Uterus (tissue), 4 donors: Measurements from ENCODE around the gene NOTO. TPM values are rescaled to one million over a fixed set of nuclear protein-coding genes. Genes with fewer than 3 reads are reported as not detected.
A peak's percentile ranks its signal among the peaks of the same experiment; 100 is the strongest.

Experiments used
- DNase-seq, 2 donors: peaks; one replicate each; pipeline ENCODE4 v3.0.0-alpha.2; 2019 to 2020
- H3K27ac ChIP-seq, 2 donors: fragments of 200-600 bp; sonication (generic); 1 replicate in 1 of 2; 2 replicates in 1 of 2; pipeline ENCODE4 v1.5.1; 2016 to 2018
- H3K27me3 ChIP-seq, 2 donors: fragments of 200-600 bp; sonication (generic); one replicate each; pipeline ENCODE4 v1.5.1; 2018 to 2019; ENCODE audit warnings: control low read depth in 1 of 2
- H3K36me3 ChIP-seq, 2 donors: fragments of 200-600 bp; sonication (generic); one replicate each; pipeline ENCODE4 v1.5.1; 2019; ENCODE audit warnings: control low read depth in 1 of 2
- H3K4me1 ChIP-seq, 2 donors: fragments of 200-600 bp; sonication (generic); one replicate each; pipeline ENCODE4 v1.5.1; 2018 to 2019; ENCODE audit warnings: control low read depth in 1 of 2
- H3K4me3 ChIP-seq, 2 donors: fragments of 200-600 bp; sonication (generic); 1 replicate in 1 of 2; 2 replicates in 1 of 2; pipeline ENCODE4 v1.5.1; 2018 to 2019; ENCODE audit warnings: mild to moderate bottlenecking in 1 of 2
- H3K9me3 ChIP-seq, 2 donors: fragments of 200-600 bp; sonication (generic); one replicate each; pipeline ENCODE4 v1.5.1; 2019; ENCODE audit warnings: control low read depth in 1 of 2
- CTCF ChIP-seq, 4 experiments: fragments of 200-600 bp in 2 of 4; fragments of 450-650 bp in 2 of 4; sonication (generic) in 2 of 4; IDR thresholded peaks; one replicate each; pipeline ENCODE4 v1.5.1; 2016 to 2019; ENCODE audit warnings: antibody characterized with exemption in 4 of 4, mild to moderate bottlenecking in 2 of 4, moderate library complexity in 1 of 4
- POLR2A ChIP-seq, 2 donors: fragments of 450-650 bp; IDR thresholded peaks; one replicate each; pipeline ENCODE4 v1.6.1; 2016; ENCODE audit warnings: antibody characterized with exemption in 2 of 2, mild to moderate bottlenecking in 1 of 2, moderate library complexity in 1 of 2
- intact Hi-C: fragments of 100-400 bp; cut with DNase I; formaldehyde crosslinking; loops from one replicate; pipeline ENCODE4 v1.15.1; 2023; ENCODE audit warnings: low total_unique reads
- total RNA-seq, 4 donors: library from RNA; depleted of rRNA in 3 of 4; stranded (reverse); fragments of >200 nt in 3 of 4; gene quantifications; one replicate each; pipeline versions ENCODE4 v1.1.0 to v1.2.4, GENCODE V29; 2014 to 2023
- donor health status: DM: yes; HTN: yes; CAD: no.

NOTO gene
- total RNA-seq, 4 donors from 2014 or later: not detected

GRCh38 chr2:73172963-73173362 is 29.4 kb upstream of the NOTO start:
- no peak overlapping the region for H3K27ac ChIP-seq
- no peaks in the 10 kb centered on the region for H3K9me3 ChIP-seq
- no peak overlapping the region for H3K4me3 ChIP-seq
- DNase-seq: no peak
- no peaks in the 10 kb centered on the region for H3K27me3 ChIP-seq
- intact Hi-C loops: no loop called here
- H3K36me3 ChIP-seq: no peaks in the 10 kb centered on the region
- TF ChIP-seq CTCF (IDR thresholded peaks at IDR 0.05): no peak
- TF ChIP-seq POLR2A (IDR thresholded peaks at IDR 0.05): no peak
- H3K4me1 ChIP-seq: peaks cover 0 to 11% of the 10 kb centered on the region in 2 donors

GRCh38 chr2:73173781-73174180 is 28.6 kb upstream of the NOTO start:
- no peak for TF ChIP-seq CTCF (IDR thresholded peaks at IDR 0.05)
- TF ChIP-seq POLR2A (IDR thresholded peaks at IDR 0.05): no peak
- no peak overlapping the region for H3K27ac ChIP-seq
- H3K4me3 ChIP-seq: no peak overlapping the region
- H3K4me1 ChIP-seq: peaks cover 0 to 11% of the 10 kb centered on the region in 2 donors
- H3K9me3 ChIP-seq: no peaks in the 10 kb centered on the region
- intact Hi-C loops: no loop called here
- no peak for DNase-seq
- H3K36me3 ChIP-seq: no peaks in the 10 kb centered on the region
- H3K27me3 ChIP-seq: no peaks in the 10 kb centered on the region

- Histone ChIP-seq H3K4me1 (peaks cover 0 to 11% of the 10 kb centered on the region in 2 donors), H3K9me3 (no peaks in the 10 kb centered on the region), H3K27ac (no peak overlapping the region), H3K4me3 (no peak overlapping the region), H3K36me3 (no peaks in the 10 kb centered on the region), H3K27me3 (peaks cover 0 to under 1% of the 10 kb centered on the region in 2 donors)
- TF ChIP-seq POLR2A (IDR thresholded peaks at IDR 0.05) (no peak), CTCF (IDR thresholded peaks at IDR 0.05) (no peak)
- intact Hi-C loops: no loop called here
- no peak for DNase-seq
Measured at GRCh38 chr2:73174244-73174643, 28.1 kb upstream of the NOTO start.

GRCh38 chr2:73174941-73175662 is 27.3 kb upstream of the NOTO start:
- Histone ChIP-seq H3K4me3 (peak overlapping the region; percentile 10 to 36), H3K27me3 (peaks cover 0 to 9% of the 10 kb centered on the region in 2 donors), H3K27ac (no peak overlapping the region)

More at GRCh38 chr2:73174941-73175662, 27.3 kb upstream of the NOTO start:
- TF ChIP-seq CTCF (IDR thresholded peaks at IDR 0.05) (no peak), POLR2A (IDR thresholded peaks at IDR 0.05) (no peak)
- DNase-seq: no peak
- Histone ChIP-seq H3K9me3 (no peaks in the 10 kb centered on the region), H3K36me3 (no peaks in the 10 kb centered on the region), H3K4me1 (peaks cover 0 to 11% of the 10 kb centered on the region in 2 donors)
- intact Hi-C loops: loop anchor here (5.0 kb wide), 2 partner anchors 88 to 183 kb away; no protein-coding TSS in a partner anchor
